PC-3 (cell line): ENCODE data around the gene CD28.
"Not testable (repeated sequence)": the region's sequence is repeated elsewhere in the genome, so short reads cannot be mapped to it uniquely, and the experiment has no call there.

Experiments used
- EZH2 ChIP-seq: fragments of 300-600 bp; sonication (generic); IDR thresholded peaks from one replicate; pipeline ENCODE4 v1.6.1; 2017; ENCODE audit warnings: antibody characterized with exemption, mild to moderate bottlenecking, low read length; ENCODE audit not compliant: unreplicated experiment
- EZH2phosphoT487 ChIP-seq: fragments of 300-600 bp; sonication (generic); IDR thresholded peaks from 2 replicates; pipeline ENCODE4 v1.6.1; 2018; ENCODE audit warnings: mild to moderate bottlenecking, antibody characterized with exemption, low read length, borderline replicate concordance

DNA sequence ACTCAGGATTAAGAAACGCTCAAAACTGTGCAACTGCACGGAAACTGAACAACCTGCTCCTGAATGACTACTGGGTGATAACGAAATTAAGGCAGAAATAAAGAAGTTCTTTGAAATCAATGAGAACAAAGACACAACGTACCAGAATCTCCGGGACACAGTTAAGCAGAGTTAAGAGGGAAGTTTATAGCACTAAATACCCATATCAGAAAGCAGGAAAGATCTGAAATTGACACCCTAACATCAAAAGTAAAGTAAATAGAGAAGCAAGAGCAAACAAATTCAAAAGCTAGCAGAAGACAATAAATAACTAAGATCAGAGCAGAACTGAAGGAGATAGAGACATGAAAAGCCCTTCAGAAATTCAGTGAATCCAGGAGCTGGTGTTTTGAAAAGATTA is 8.0 kb upstream of the CD28 start:
- TF ChIP-seq EZH2phosphoT487, EZH2: not testable (repeated sequence)
